Stimulated activated naive CD8-positive, alpha-beta T cell treated with anti-CD3 and anti-CD28 coated beads, Interleukin-15, Interleukin-2, amounts not matched to agents 100 ng/mL and 50 ng/mL, for 24 hours (primary cell): ENCODE results near the gene UMAD1.
A peak's percentile ranks its signal among the peaks of the same experiment; 100 is the strongest.
"Not testable (repeated sequence)": the region's sequence is repeated elsewhere in the genome, so short reads cannot be mapped to it uniquely, and the experiment has no call there.

Experiments used
- H3K27ac Mint-ChIP-seq: one replicate; pipeline ENCODE4 v1.8.0; 2021; ENCODE audit warnings: mild to moderate bottlenecking, mixed read lengths
- H3K27me3 Mint-ChIP-seq: one replicate; pipeline ENCODE4 v1.8.0; 2021; ENCODE audit warnings: mixed read lengths
- H3K36me3 Mint-ChIP-seq: one replicate; pipeline ENCODE4 v1.8.0; 2021; ENCODE audit warnings: low read depth, mixed read lengths
- H3K4me1 Mint-ChIP-seq: one replicate; pipeline ENCODE4 v1.8.0; 2021; ENCODE audit warnings: low read depth, mixed read lengths
- H3K4me3 Mint-ChIP-seq: one replicate; pipeline ENCODE4 v1.8.0; 2021; ENCODE audit warnings: mild to moderate bottlenecking, mixed read lengths
- H3K9me3 Mint-ChIP-seq: one replicate; pipeline ENCODE4 v1.8.0; 2021; ENCODE audit warnings: mixed read lengths

Gene UMAD1

GRCh38 chr7:7667187-7667586 is 26.6 kb downstream of the UMAD1 start:
- Mint-ChIP-seq H3K4me3 (no peak overlapping the region), H3K27me3 (no peaks in the 10 kb centered on the region), H3K27ac (no peak overlapping the region), H3K4me1 (peaks cover 35% of the 10 kb centered on the region), H3K36me3 (peaks cover 32% of the 10 kb centered on the region), H3K9me3 (peaks cover 9% of the 10 kb centered on the region)

GRCh38 chr7:7668706-7669105 is 28.2 kb downstream of the UMAD1 start:
- peaks cover 50% of the 10 kb centered on the region for H3K4me1 Mint-ChIP-seq
- H3K27me3 Mint-ChIP-seq: no peaks in the 10 kb centered on the region
- H3K4me3 Mint-ChIP-seq: no peak overlapping the region
- H3K27ac Mint-ChIP-seq: no peak overlapping the region
- peaks cover 12% of the 10 kb centered on the region for H3K9me3 Mint-ChIP-seq
- peaks cover 47% of the 10 kb centered on the region for H3K36me3 Mint-ChIP-seq

- H3K9me3 Mint-ChIP-seq: peaks cover 12% of the 10 kb centered on the region
- no peak overlapping the region for H3K27ac Mint-ChIP-seq
- H3K4me3 Mint-ChIP-seq: no peak overlapping the region
- peaks cover 47% of the 10 kb centered on the region for H3K4me1 Mint-ChIP-seq
- peaks cover 61% of the 10 kb centered on the region for H3K36me3 Mint-ChIP-seq
- H3K27me3 Mint-ChIP-seq: no peaks in the 10 kb centered on the region
Measured at GRCh38 chr7:7670490-7670889, 29.9 kb downstream of the UMAD1 start.

GRCh38 chr7:7671361-7671760 is 30.8 kb downstream of the UMAD1 start:
- Mint-ChIP-seq H3K27ac (peak overlapping the region; percentile 93), H3K4me1 (peaks cover 50% of the 10 kb centered on the region)

GRCh38 chr7:7672545-7673239 is 32.1 kb downstream of the UMAD1 start:
- Mint-ChIP-seq H3K27ac (peak overlapping the region; percentile 93), H3K36me3 (peaks cover 73% of the 10 kb centered on the region)

More at GRCh38 chr7:7671361-7671760, 30.8 kb downstream of the UMAD1 start:
- Mint-ChIP-seq H3K4me3 (peak overlapping the region; percentile 51), H3K27me3 (no peaks in the 10 kb centered on the region), H3K9me3 (peaks cover 16% of the 10 kb centered on the region), H3K36me3 (peaks cover 67% of the 10 kb centered on the region)

GRCh38 chr7:7673240-7673550 is 32.6 kb downstream of the UMAD1 start:
- Mint-ChIP-seq H3K27me3 (no peaks in the 10 kb centered on the region), H3K9me3 (peaks cover 19% of the 10 kb centered on the region), H3K4me3 (peak overlapping the region; percentile 39), H3K4me1 (peaks cover 50% of the 10 kb centered on the region), H3K36me3 (peaks cover 74% of the 10 kb centered on the region), H3K27ac (no peak overlapping the region)

More at GRCh38 chr7:7672545-7673239, 32.1 kb downstream of the UMAD1 start:
- H3K4me3 Mint-ChIP-seq: peak overlapping the region; percentile 39
- H3K9me3 Mint-ChIP-seq: peaks cover 19% of the 10 kb centered on the region
- no peaks in the 10 kb centered on the region for H3K27me3 Mint-ChIP-seq
- H3K4me1 Mint-ChIP-seq: peaks cover 50% of the 10 kb centered on the region

GRCh38 chr7:7675686-7676085 is 35.1 kb downstream of the UMAD1 start:
- H3K4me1 Mint-ChIP-seq: peaks cover 48% of the 10 kb centered on the region
- H3K36me3 Mint-ChIP-seq: peaks cover 59% of the 10 kb centered on the region
- no peaks in the 10 kb centered on the region for H3K27me3 Mint-ChIP-seq
- peaks cover 12% of the 10 kb centered on the region for H3K9me3 Mint-ChIP-seq
- H3K4me3 Mint-ChIP-seq: no peak overlapping the region
- peak overlapping the region; percentile 57 for H3K27ac Mint-ChIP-seq

GRCh38 chr7:7679640-7680039 is 39.1 kb downstream of the UMAD1 start:
- not testable (repeated sequence) for H3K4me3 Mint-ChIP-seq, H3K27me3 Mint-ChIP-seq, H3K27ac Mint-ChIP-seq, H3K9me3 Mint-ChIP-seq
- Mint-ChIP-seq H3K36me3 (peaks cover 24% of the 10 kb centered on the region), H3K4me1 (peaks cover 31% of the 10 kb centered on the region)

- Mint-ChIP-seq H3K9me3 (peaks cover 4% of the 10 kb centered on the region), H3K36me3 (peaks cover 14% of the 10 kb centered on the region), H3K27me3 (no peaks in the 10 kb centered on the region), H3K27ac (no peak overlapping the region), H3K4me1 (peaks cover 32% of the 10 kb centered on the region), H3K4me3 (no peak overlapping the region)
Measured at GRCh38 chr7:7681191-7681935, 40.8 kb downstream of the UMAD1 start.

GRCh38 chr7:7681936-7682329 is 41.4 kb downstream of the UMAD1 start:
- Mint-ChIP-seq H3K27me3 (no peaks in the 10 kb centered on the region), H3K4me1 (peaks cover 37% of the 10 kb centered on the region), H3K9me3 (peaks cover 4% of the 10 kb centered on the region), H3K27ac (no peak overlapping the region), H3K36me3 (peaks cover 14% of the 10 kb centered on the region), H3K4me3 (no peak overlapping the region)

GRCh38 chr7:7682861-7683260 is 42.3 kb downstream of the UMAD1 start:
- peaks cover 7% of the 10 kb centered on the region for H3K36me3 Mint-ChIP-seq
- peaks cover 42% of the 10 kb centered on the region for H3K4me1 Mint-ChIP-seq
- no peaks in the 10 kb centered on the region for H3K27me3 Mint-ChIP-seq
- H3K27ac Mint-ChIP-seq: no peak overlapping the region
- H3K9me3 Mint-ChIP-seq: no peaks in the 10 kb centered on the region
- H3K4me3 Mint-ChIP-seq: no peak overlapping the region

- H3K4me1 Mint-ChIP-seq: peaks cover 24% of the 10 kb centered on the region
- no peak overlapping the region for H3K27ac Mint-ChIP-seq
- H3K9me3 Mint-ChIP-seq: no peaks in the 10 kb centered on the region
- no peak overlapping the region for H3K4me3 Mint-ChIP-seq
- peaks cover 4% of the 10 kb centered on the region for H3K36me3 Mint-ChIP-seq
- no peaks in the 10 kb centered on the region for H3K27me3 Mint-ChIP-seq
Measured at GRCh38 chr7:7686811-7687508, 46.4 kb downstream of the UMAD1 start.

- no peaks in the 10 kb centered on the region for H3K9me3 Mint-ChIP-seq
- H3K27me3 Mint-ChIP-seq: no peaks in the 10 kb centered on the region
- H3K36me3 Mint-ChIP-seq: peaks cover 9% of the 10 kb centered on the region
- H3K4me3 Mint-ChIP-seq: no peak overlapping the region
- no peak overlapping the region for H3K27ac Mint-ChIP-seq
- H3K4me1 Mint-ChIP-seq: peaks cover 19% of the 10 kb centered on the region
Measured at GRCh38 chr7:7687800-7688199, 47.2 kb downstream of the UMAD1 start.

- no peaks in the 10 kb centered on the region for H3K27me3 Mint-ChIP-seq
- H3K4me1 Mint-ChIP-seq: peaks cover 15% of the 10 kb centered on the region
- H3K27ac Mint-ChIP-seq: no peak overlapping the region
- H3K4me3 Mint-ChIP-seq: no peak overlapping the region
- peaks cover 9% of the 10 kb centered on the region for H3K36me3 Mint-ChIP-seq
- no peaks in the 10 kb centered on the region for H3K9me3 Mint-ChIP-seq
Measured at GRCh38 chr7:7688310-7688709, 47.8 kb downstream of the UMAD1 start.

GRCh38 chr7:7688956-7689355 is 48.4 kb downstream of the UMAD1 start:
- Mint-ChIP-seq H3K4me1 (peaks cover 15% of the 10 kb centered on the region), H3K27me3 (no peaks in the 10 kb centered on the region), H3K36me3 (peaks cover 9% of the 10 kb centered on the region), H3K4me3 (no peak overlapping the region), H3K9me3 (no peaks in the 10 kb centered on the region), H3K27ac (no peak overlapping the region)
